GM12875 (cell line): ENCODE results near the gene TGM6.

Source experiments
- H3K4me3 ChIP-seq: one replicate; pipeline ENCODE4 v1.5.1; 2011; ENCODE audit warnings: low read depth, low read length, control low read depth
- CTCF ChIP-seq: IDR thresholded peaks from 2 replicates; pipeline ENCODE4 v1.5.1; 2011; ENCODE audit warnings: low read depth, mild to moderate bottlenecking, control low read depth, inconsistent platforms, low read length, moderate library complexity, borderline replicate concordance; ENCODE audit not compliant: insufficient read depth

TGM6 gene

GRCh38 chr20:2374346-2375125, 6.2 kb upstream of the TGM6 start:
- no peak for TF ChIP-seq CTCF
- H3K4me3 ChIP-seq, result no peak overlapping the region

DNA sequence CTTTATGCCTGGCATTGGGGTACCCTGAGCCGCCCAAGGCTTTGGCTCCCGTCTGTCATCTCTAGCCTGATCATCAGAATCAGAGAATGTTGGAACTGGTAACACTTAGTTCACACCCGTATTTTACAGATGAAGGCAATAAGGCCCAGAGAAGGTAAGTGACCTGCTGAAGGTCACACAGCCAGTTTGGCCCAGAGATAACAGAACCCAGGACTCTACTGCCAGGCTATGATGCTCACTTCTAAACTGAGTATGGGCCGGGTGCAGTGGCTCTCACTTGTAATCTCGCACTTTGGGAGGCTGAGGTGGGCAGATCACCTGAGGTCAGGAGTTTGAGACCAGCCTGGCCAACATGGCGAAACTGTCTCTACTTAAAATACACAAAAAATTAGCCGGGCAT, 1.8 kb upstream of the TGM6 start:
- no peak for TF ChIP-seq CTCF

GRCh38 chr20:2379511-2380229, 1.0 kb upstream of the TGM6 start:
- no peak overlapping the region for H3K4me3 ChIP-seq
- no peak for TF ChIP-seq CTCF

More for the DNA sequence above, 1.8 kb upstream of the TGM6 start:
- H3K4me3 ChIP-seq, result no peak overlapping the region

GRCh38 chr20:2381303-2381702, 602 bp downstream of the TGM6 start:
- TF ChIP-seq CTCF, result no peak
- H3K4me3 ChIP-seq, result no peak overlapping the region

GRCh38 chr20:2382833-2383232, 2.1 kb downstream of the TGM6 start:
- TF ChIP-seq CTCF, result no peak
- no peak overlapping the region for H3K4me3 ChIP-seq

DNA sequence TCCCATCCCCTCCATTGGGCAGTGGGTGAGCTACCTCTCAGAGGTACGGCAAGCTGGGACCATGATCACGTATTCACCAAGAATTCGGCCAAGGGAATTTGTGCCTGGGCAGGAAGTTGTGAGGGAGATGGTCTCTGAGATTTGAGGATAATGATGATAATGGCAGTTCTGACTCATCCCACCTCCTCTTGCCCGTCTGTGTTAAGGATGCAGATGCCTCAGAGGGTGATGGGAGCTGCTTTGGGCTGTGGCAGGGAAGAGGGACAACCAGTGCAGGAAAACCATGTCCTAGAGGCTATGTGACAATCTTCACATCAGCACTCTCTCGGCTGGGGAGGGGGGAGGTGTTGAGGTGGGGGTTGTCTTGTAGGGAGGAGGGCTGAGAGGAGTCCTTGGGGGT, 4.3 kb downstream of the TGM6 start:
- no peak for TF ChIP-seq CTCF
- H3K4me3 ChIP-seq, result no peak overlapping the region

GRCh38 chr20:2385496-2385895, 4.8 kb downstream of the TGM6 start:
- no peak for TF ChIP-seq CTCF
- no peak overlapping the region for H3K4me3 ChIP-seq
